Measurements from ENCODE around the gene OR11A1. TPM values are rescaled to one million over a fixed set of nuclear protein-coding genes. Genes with fewer than 3 reads are reported as not detected.

Gene OR11A1
- total RNA-seq, 3 donors from 2014 or later = not detected

DNA sequence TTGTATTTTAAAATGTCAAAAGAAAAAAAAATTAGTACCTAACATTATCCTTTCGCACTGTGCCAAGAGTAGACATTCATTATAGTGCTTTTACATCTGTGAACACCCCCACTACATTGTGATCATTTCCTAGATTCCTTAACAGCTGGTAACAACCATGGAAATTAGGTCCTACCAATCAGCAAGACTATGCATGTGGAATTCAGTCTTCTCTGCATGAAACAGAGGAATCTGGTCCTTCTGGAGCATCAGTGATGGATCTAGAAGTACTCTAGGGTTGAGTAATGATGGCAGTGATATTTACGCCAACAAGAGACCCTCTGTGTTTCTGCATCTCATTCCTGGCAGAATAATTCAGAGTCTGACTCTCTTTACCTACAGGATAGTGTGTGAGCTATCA, 32.7 kb downstream of the OR11A1 start:
- intact Hi-C loops (cut with DNase I, micrococcal nuclease) = no loop called here

DNA sequence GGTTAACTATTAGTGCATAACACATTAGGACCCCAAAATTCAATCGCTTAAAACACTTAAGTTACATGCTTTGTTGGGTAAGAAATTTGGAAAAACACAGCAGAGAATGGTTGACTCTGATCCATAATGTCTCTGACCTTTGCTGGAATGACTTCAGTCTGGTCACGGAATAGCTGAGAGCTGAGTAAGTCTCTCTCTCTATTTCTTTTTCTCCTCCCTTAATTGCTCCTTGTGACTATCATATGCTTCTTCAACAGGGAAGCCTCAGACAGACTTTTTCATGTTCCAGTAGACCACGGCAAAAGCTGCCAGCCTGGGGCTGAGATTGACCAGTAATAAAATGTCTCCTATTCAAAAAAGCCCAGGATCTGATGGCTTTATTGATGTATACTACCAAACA, 37.4 kb downstream of the OR11A1 start:
- TF ChIP-seq, protein P1, sequence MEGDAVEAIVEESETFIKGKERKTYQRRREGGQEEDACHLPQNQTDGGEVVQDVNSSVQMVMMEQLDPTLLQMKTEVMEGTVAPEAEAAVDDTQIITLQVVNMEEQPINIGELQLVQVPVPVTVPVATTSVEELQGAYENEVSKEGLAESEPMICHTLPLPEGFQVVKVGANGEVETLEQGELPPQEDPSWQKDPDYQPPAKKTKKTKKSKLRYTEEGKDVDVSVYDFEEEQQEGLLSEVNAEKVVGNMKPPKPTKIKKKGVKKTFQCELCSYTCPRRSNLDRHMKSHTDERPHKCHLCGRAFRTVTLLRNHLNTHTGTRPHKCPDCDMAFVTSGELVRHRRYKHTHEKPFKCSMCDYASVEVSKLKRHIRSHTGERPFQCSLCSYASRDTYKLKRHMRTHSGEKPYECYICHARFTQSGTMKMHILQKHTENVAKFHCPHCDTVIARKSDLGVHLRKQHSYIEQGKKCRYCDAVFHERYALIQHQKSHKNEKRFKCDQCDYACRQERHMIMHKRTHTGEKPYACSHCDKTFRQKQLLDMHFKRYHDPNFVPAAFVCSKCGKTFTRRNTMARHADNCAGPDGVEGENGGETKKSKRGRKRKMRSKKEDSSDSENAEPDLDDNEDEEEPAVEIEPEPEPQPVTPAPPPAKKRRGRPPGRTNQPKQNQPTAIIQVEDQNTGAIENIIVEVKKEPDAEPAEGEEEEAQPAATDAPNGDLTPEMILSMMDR (IDR thresholded peaks at IDR 0.05) = no peak
- H3K4me3 ChIP-seq = no peak overlapping the region
- no peak for DNase-seq
- ATAC-seq = no peak
- no peaks in the 10 kb centered on the region for H3K36me3 ChIP-seq (ENCODE audit: low read depth)
- H3K4me1 ChIP-seq (ENCODE audit: low read depth) = no peaks in the 10 kb centered on the region
- intact Hi-C loops (cut with DNase I, micrococcal nuclease) = no loop called here
- no peaks in the 10 kb centered on the region for H3K9me3 ChIP-seq

More for the DNA sequence above, 32.7 kb downstream of the OR11A1 start:
- DNase-seq (no peak), ATAC-seq (no peak)
- TF ChIP-seq, protein P1 (IDR thresholded peaks at IDR 0.05) = no peak
- H3K4me3 ChIP-seq = no peak overlapping the region
- no peaks in the 10 kb centered on the region for H3K4me1 ChIP-seq (ENCODE audit: low read depth)
- no peaks in the 10 kb centered on the region for H3K36me3 ChIP-seq (ENCODE audit: low read depth)
- H3K9me3 ChIP-seq = no peaks in the 10 kb centered on the region

DNA sequence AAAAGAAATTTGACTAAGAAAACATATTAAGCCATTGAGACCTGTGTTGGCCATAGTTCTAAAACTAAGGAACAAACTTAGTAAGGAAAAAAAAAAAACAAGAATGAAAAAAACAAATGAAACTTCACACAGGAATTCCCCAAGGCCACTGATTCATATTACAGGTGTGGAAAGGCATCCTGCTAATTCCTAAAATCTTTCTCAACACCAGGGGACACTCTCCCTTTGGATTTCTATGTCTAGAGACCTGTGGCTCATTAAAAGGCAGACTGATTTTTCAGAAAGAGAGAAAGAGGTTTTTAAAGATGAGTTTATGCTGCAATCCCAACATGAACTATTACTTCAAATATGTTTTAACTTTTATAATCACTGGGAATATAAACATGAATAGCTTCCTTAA, 42.3 kb downstream of the OR11A1 start, which contains the start of gene OR12D1:
Gene OR12D1, plus strand, starts transcription at position 341 of the 400 bp plus-strand sequence.
- TF ChIP-seq, protein P1 (IDR thresholded peaks at IDR 0.05) = no peak
- Histone ChIP-seq H3K36me3 (ENCODE audit: low read depth) (no peaks in the 10 kb centered on the region), H3K4me1 (ENCODE audit: low read depth) (no peaks in the 10 kb centered on the region), H3K9me3 (no peaks in the 10 kb centered on the region), H3K4me3 (no peak within 1 kb of the TSS)
- no peak for DNase-seq
- no peak for ATAC-seq
- intact Hi-C loops (cut with DNase I, micrococcal nuclease) = no loop called here

DNA sequence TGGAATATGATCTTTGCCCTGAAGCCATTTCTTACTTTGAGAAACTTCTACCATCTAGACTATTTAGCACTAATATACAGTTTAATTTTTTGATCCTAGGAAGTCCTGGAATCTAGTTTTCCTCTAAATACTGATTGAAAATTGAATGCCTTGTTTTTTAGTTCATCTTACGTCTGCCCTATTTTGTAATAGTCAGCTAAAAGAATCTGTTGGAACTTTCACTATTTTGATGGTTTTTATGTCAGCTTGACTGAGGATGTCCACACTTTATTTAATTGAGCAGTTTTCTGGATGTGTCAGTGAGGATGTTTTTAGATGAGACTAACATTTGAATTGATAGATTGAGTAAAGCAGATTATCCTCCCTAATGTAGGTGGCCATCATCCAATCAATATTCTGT, 53.1 kb downstream of the OR11A1 start:
- TF ChIP-seq, protein P1 (IDR thresholded peaks at IDR 0.05) = no peak

DNA sequence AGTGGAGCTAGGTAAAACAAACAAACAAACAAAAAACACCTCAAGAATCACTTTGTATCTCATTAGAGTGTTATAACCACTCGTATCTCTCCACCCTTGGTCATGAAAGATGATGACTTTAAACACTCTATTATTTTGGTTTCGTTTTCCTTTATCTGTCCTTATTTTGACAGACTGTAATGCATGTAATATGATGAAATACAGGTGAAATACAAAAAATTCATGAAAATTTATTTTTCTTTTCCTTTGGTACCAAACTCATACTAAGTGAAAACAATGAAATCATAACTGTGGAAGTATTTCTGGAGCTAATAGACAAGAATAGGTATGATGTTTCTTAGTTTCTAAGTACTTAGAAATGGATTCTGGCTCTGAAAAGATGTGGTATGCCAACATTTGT, 57.3 kb downstream of the OR11A1 start:
- DNase-seq = no peak
- intact Hi-C loops (cut with DNase I, micrococcal nuclease) = no loop called here
- Histone ChIP-seq H3K36me3 (ENCODE audit: low read depth) (no peaks in the 10 kb centered on the region), H3K4me3 (no peak overlapping the region), H3K9me3 (no peaks in the 10 kb centered on the region), H3K4me1 (ENCODE audit: low read depth) (no peaks in the 10 kb centered on the region)
- TF ChIP-seq, protein P1 (IDR thresholded peaks at IDR 0.05) = no peak
- no peak for ATAC-seq

More for the DNA sequence above, 53.1 kb downstream of the OR11A1 start:
- H3K9me3 ChIP-seq = no peaks in the 10 kb centered on the region
- H3K4me1 ChIP-seq (ENCODE audit: low read depth) = no peaks in the 10 kb centered on the region
- ATAC-seq = no peak
- no peak overlapping the region for H3K4me3 ChIP-seq
- intact Hi-C loops (cut with DNase I, micrococcal nuclease) = no loop called here
- DNase-seq = no peak
- no peaks in the 10 kb centered on the region for H3K36me3 ChIP-seq (ENCODE audit: low read depth)

DNA sequence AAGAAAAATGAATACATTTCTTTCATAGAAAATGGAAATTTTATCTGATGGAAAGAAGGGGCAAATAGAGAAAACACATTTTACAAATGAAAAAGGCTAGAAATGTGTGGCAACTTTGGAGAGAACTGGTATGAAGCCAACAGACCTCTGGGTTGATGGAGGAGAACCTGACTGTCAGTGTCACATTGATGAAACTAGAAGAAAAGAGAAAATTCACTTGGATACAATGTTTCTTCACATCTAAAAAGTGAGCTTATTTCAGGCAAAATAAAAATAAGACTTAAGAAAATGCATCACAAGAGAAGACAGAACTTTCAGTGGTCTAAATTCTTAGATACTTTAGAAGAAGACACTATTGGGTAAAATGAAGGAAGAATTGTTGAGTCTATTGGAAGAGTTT, 61.5 kb downstream of the OR11A1 start, which contains the start of gene OR12D2:
Gene OR12D2, plus strand, starts transcription at position 301 of the 400 bp plus-strand sequence. CDS start 1,069 bp downstream, outside the sequence.
- TF ChIP-seq, protein P1 (IDR thresholded peaks at IDR 0.05) = no peak
- Histone ChIP-seq H3K4me1 (ENCODE audit: low read depth) (no peaks in the 10 kb centered on the region), H3K4me3 (no peak within 1 kb of the TSS), H3K9me3 (no peaks in the 10 kb centered on the region), H3K36me3 (ENCODE audit: low read depth) (no peaks in the 10 kb centered on the region)
- no peak for DNase-seq
- intact Hi-C loops (cut with DNase I, micrococcal nuclease) = no loop called here
- no peak for ATAC-seq

All from mucosa of descending colon (tissue), 3 donors.